Neural progenitor cell (in vitro differentiated cells): Measurements from ENCODE around the gene UQCR11. TPM values are rescaled to one million over a fixed set of nuclear protein-coding genes. Genes with fewer than 3 reads are reported as not detected.

Source experiments
- DNase-seq: peaks from one replicate; pipeline ENCODE4 v3.0.0-alpha.2; 2016; ENCODE audit warnings: low spot score
- H2AFZ ChIP-seq: fragments of 200-600 bp; sonication (generic); replicated peaks from 2 replicates; pipeline ENCODE4 v1.6.1; 2016; ENCODE audit warnings: antibody characterized with exemption
- H3F3A ChIP-seq: fragments of 200-600 bp; sonication (generic); 2 replicates; pipeline ENCODE4 v1.6.1; 2016; ENCODE audit warnings: antibody characterized with exemption, low read depth
- H3K27ac ChIP-seq: fragments of 200-600 bp; sonication (generic); 2 replicates; pipeline ENCODE4 v1.5.1; 2016; ENCODE audit warnings: mild to moderate bottlenecking
- H3K27me3 ChIP-seq: fragments of 200-600 bp; sonication (generic); 2 replicates; pipeline ENCODE4 v1.6.1; 2016; ENCODE audit warnings: mild to moderate bottlenecking, moderate library complexity
- H3K36me3 ChIP-seq: fragments of 200-600 bp; sonication (generic); 2 replicates; pipeline ENCODE4 v1.5.1; 2016
- H3K4me1 ChIP-seq: fragments of 200-600 bp; sonication (generic); 2 replicates; pipeline ENCODE4 v1.6.1; 2016; ENCODE audit warnings: mixed run types
- H3K4me2 ChIP-seq: fragments of 200-600 bp; sonication (generic); 2 replicates; pipeline ENCODE4 v1.6.1; 2016
- H3K4me3 ChIP-seq: fragments of 200-600 bp; sonication (generic); 2 replicates; pipeline ENCODE4 v1.5.1; 2016
- H3K79me2 ChIP-seq: fragments of 200-600 bp; sonication (generic); 2 replicates; pipeline ENCODE4 v1.6.1; 2016; ENCODE audit warnings: low read depth
- H3K9ac ChIP-seq: fragments of 200-600 bp; sonication (generic); 2 replicates; pipeline ENCODE4 v1.6.1; 2016
- H3K9me3 ChIP-seq: fragments of 200-600 bp; sonication (generic); 2 replicates; pipeline ENCODE4 v1.5.1; 2016; ENCODE audit warnings: low read depth
- H4K20me1 ChIP-seq: fragments of 200-600 bp; sonication (generic); 2 replicates; pipeline ENCODE4 v1.6.1; 2016; ENCODE audit warnings: low read depth
- H3K27ac Mint-ChIP-seq: 3 replicates; pipeline ENCODE4 v1.8.0; 2021; ENCODE audit warnings: mixed read lengths
- H3K27me3 Mint-ChIP-seq: 2 replicates; pipeline ENCODE4 v1.8.0; 2022; ENCODE audit warnings: low read depth, mild to moderate bottlenecking, inconsistent platforms, moderate library complexity, mixed read lengths; ENCODE audit not compliant: insufficient read depth
- H3K36me3 Mint-ChIP-seq: 3 replicates; pipeline ENCODE4 v1.8.0; 2021; ENCODE audit warnings: mixed read lengths
- H3K4me1 Mint-ChIP-seq: 3 replicates; pipeline ENCODE4 v1.8.0; 2021; ENCODE audit warnings: mixed read lengths
- H3K4me3 Mint-ChIP-seq: 3 replicates; pipeline ENCODE4 v1.8.0; 2021; ENCODE audit warnings: mild to moderate bottlenecking, moderate library complexity, mixed read lengths
- H3K9me3 Mint-ChIP-seq: 3 replicates; pipeline ENCODE4 v1.8.0; 2020; ENCODE audit warnings: mixed read lengths
- CTCF ChIP-seq: fragments of 200-600 bp; sonication (generic); IDR thresholded peaks from 2 replicates; pipeline ENCODE4 v1.5.1; 2017; ENCODE audit warnings: antibody characterized with exemption, mild to moderate bottlenecking
- EZH2 ChIP-seq: fragments of 200-600 bp; sonication (generic); IDR thresholded peaks from 2 replicates; pipeline ENCODE4 v1.6.1; 2017; ENCODE audit warnings: antibody characterized with exemption, mild to moderate bottlenecking, moderate library complexity
- EZH2phosphoT487 ChIP-seq: fragments of 200-600 bp; sonication (generic); IDR thresholded peaks from 2 replicates; pipeline ENCODE4 v1.6.1; 2017; ENCODE audit warnings: antibody characterized with exemption
- total RNA-seq: library from RNA; depleted of rRNA; stranded (reverse); fragments of >200 nt; gene quantifications from 2 replicates; pipeline ENCODE4 v1.2.3, GENCODE V29; 2015; ENCODE audit warnings: low replicate concordance

Gene UQCR11
- total RNA-seq, 1 donor from 2014 or later, result 37.4 TPM

- no peaks in the 10 kb centered on the region for H3K9me3 Mint-ChIP-seq
Observed at GRCh38 chr19:1563251-1563650, 42.0 kb downstream of the UQCR11 start.

GRCh38 chr19:1561236-1561842, 43.9 kb downstream of the UQCR11 start:
- H3K27me3 ChIP-seq, result no peaks in the 10 kb centered on the region
- no peak overlapping the region for H3K4me3 ChIP-seq
- no peaks in the 10 kb centered on the region for H3K9me3 ChIP-seq
- peaks cover 23% of the 10 kb centered on the region for H3K4me1 Mint-ChIP-seq
- no peak overlapping the region for H3K9ac ChIP-seq
- peaks cover 96% of the 10 kb centered on the region for H3K79me2 ChIP-seq
- H3K27me3 Mint-ChIP-seq, result peaks cover 3% of the 10 kb centered on the region
- peaks cover 11% of the 10 kb centered on the region for H3K4me1 ChIP-seq
- no peak for DNase-seq
- H3K9me3 Mint-ChIP-seq, result no peaks in the 10 kb centered on the region
- peaks cover 7% of the 10 kb centered on the region for H3F3A ChIP-seq
- peaks cover 14% of the 10 kb centered on the region for H3K36me3 Mint-ChIP-seq
- H3K4me3 Mint-ChIP-seq, result no peak overlapping the region
- TF ChIP-seq EZH2 (no peak), EZH2phosphoT487 (no peak), CTCF (no peak)
- no peak overlapping the region for H2AFZ ChIP-seq
- no peaks in the 10 kb centered on the region for H3K36me3 ChIP-seq
- no peak overlapping the region for H3K4me2 ChIP-seq
- H4K20me1 ChIP-seq, result peaks cover 99% of the 10 kb centered on the region
- no peak overlapping the region for H3K27ac Mint-ChIP-seq
- H3K27ac ChIP-seq, result no peak overlapping the region

More at GRCh38 chr19:1563251-1563650, 42.0 kb downstream of the UQCR11 start:
- Histone ChIP-seq H3K4me1 (peaks cover 11% of the 10 kb centered on the region), H3K79me2 (peaks cover 93% of the 10 kb centered on the region), H3K36me3 (no peaks in the 10 kb centered on the region), H3K9me3 (no peaks in the 10 kb centered on the region), H3K9ac (no peak overlapping the region), H4K20me1 (peaks cover 82% of the 10 kb centered on the region), H3K27me3 (no peaks in the 10 kb centered on the region), H3K4me3 (no peak overlapping the region), H2AFZ (no peak overlapping the region), H3K4me2 (no peak overlapping the region), H3K27ac (no peak overlapping the region), H3F3A (peaks cover 7% of the 10 kb centered on the region)
- H3K4me1 Mint-ChIP-seq, result peaks cover 20% of the 10 kb centered on the region
- H3K27ac Mint-ChIP-seq, result no peak overlapping the region
- TF ChIP-seq EZH2 (no peak), EZH2phosphoT487 (no peak), CTCF (no peak)
- no peak for DNase-seq
- no peak overlapping the region for H3K4me3 Mint-ChIP-seq
- H3K36me3 Mint-ChIP-seq, result peaks cover 14% of the 10 kb centered on the region
- H3K27me3 Mint-ChIP-seq, result peaks cover 3% of the 10 kb centered on the region

- no peak overlapping the region for H3K4me3 ChIP-seq
- Mint-ChIP-seq H3K9me3 (no peaks in the 10 kb centered on the region), H3K27me3 (peaks cover 3% of the 10 kb centered on the region), H3K36me3 (peaks cover 12% of the 10 kb centered on the region), H3K4me3 (no peak overlapping the region), H3K4me1 (peaks cover 23% of the 10 kb centered on the region), H3K27ac (no peak overlapping the region)
- H3K79me2 ChIP-seq, result peaks cover 86% of the 10 kb centered on the region
- peaks cover 7% of the 10 kb centered on the region for H3F3A ChIP-seq
- H3K27me3 ChIP-seq, result no peaks in the 10 kb centered on the region
- H3K4me1 ChIP-seq, result peaks cover 3% of the 10 kb centered on the region
- no peak overlapping the region for H3K27ac ChIP-seq
- no peaks in the 10 kb centered on the region for H3K36me3 ChIP-seq
- TF ChIP-seq CTCF (no peak), EZH2phosphoT487 (no peak), EZH2 (no peak)
- H2AFZ ChIP-seq, result no peak overlapping the region
- DNase-seq, result no peak
- H3K9me3 ChIP-seq, result no peaks in the 10 kb centered on the region
- H3K4me2 ChIP-seq, result no peak overlapping the region
- no peak overlapping the region for H3K9ac ChIP-seq
- H4K20me1 ChIP-seq, result peaks cover 92% of the 10 kb centered on the region
Observed at GRCh38 chr19:1560286-1560882, 44.9 kb downstream of the UQCR11 start.
